Measurements from ENCODE around the gene TCF7L1. TPM values are rescaled to one million over a fixed set of nuclear protein-coding genes. Genes with fewer than 3 reads are reported as not detected.

Gene TCF7L1
- total RNA-seq, 4 donors from 2014 or later, result 0.75 to 2.9 (median 1.1) TPM

- Histone ChIP-seq H3K27me3 (no peaks in the 10 kb centered on the region), H3K4me1 (peaks cover 0 to 26% (median 9%) of the 10 kb centered on the region in 4 donors), H3K36me3 (no peaks in the 10 kb centered on the region), H3K27ac (no peak overlapping the region), H3K4me3 (no peak overlapping the region), H3K9me3 (no peaks in the 10 kb centered on the region)
- in situ Hi-C loops (cut with MboI; ENCODE audit: low pct_ligation_motif_present in 1 of 4, low pct_unique_long_range_greater_than_20kb in 1 of 4, low sequenced_read_pairs in 3 of 4), result no loop called here
- TF ChIP-seq POLR2A (IDR thresholded peaks at IDR 0.05), result no peak
- TF ChIP-seq, protein P1, sequence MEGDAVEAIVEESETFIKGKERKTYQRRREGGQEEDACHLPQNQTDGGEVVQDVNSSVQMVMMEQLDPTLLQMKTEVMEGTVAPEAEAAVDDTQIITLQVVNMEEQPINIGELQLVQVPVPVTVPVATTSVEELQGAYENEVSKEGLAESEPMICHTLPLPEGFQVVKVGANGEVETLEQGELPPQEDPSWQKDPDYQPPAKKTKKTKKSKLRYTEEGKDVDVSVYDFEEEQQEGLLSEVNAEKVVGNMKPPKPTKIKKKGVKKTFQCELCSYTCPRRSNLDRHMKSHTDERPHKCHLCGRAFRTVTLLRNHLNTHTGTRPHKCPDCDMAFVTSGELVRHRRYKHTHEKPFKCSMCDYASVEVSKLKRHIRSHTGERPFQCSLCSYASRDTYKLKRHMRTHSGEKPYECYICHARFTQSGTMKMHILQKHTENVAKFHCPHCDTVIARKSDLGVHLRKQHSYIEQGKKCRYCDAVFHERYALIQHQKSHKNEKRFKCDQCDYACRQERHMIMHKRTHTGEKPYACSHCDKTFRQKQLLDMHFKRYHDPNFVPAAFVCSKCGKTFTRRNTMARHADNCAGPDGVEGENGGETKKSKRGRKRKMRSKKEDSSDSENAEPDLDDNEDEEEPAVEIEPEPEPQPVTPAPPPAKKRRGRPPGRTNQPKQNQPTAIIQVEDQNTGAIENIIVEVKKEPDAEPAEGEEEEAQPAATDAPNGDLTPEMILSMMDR (IDR thresholded peaks at IDR 0.05), result no peak
- no peak for TF ChIP-seq POLR2AphosphoS5 (IDR thresholded peaks at IDR 0.05)
- no peak for DNase-seq
- 78 to 100% methylated on average over 3 to 14 of the region's 14 CpGs for WGBS, 2 donors (ENCODE audit: low coverage in 1 of 2)
- intact Hi-C loops (cut with DNase I; ENCODE audit: low total_unique reads), result no loop called here
These were observed 25.5 kb downstream of the TCF7L1 start for GRCh38 chr2:85158559-85159273.

DNA sequence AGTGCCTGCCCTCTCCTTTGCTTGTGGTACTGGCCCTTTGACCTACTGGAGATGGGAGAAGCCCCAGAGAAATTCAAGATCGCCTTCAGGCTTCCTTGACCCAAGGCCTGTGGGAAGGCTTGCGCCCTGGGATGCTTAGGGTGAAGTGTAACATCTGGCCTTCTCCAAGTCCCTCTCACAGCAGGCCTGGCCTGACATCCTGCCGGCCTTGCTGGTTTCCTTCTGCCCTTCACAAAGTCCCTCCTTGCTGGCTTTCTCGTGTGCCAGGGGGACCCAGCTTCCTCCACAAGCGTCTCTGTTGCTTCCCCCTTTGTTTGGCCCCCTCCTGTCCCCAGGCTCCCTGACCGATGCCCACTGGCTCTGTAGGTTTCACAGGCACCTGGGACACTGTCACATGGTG, 26.4 kb downstream of the TCF7L1 start:
- DNase-seq, result no peak
- Histone ChIP-seq H3K4me1 (peaks cover 0 to 26% (median 9%) of the 10 kb centered on the region in 4 donors), H3K27ac (no peak overlapping the region)

DNA sequence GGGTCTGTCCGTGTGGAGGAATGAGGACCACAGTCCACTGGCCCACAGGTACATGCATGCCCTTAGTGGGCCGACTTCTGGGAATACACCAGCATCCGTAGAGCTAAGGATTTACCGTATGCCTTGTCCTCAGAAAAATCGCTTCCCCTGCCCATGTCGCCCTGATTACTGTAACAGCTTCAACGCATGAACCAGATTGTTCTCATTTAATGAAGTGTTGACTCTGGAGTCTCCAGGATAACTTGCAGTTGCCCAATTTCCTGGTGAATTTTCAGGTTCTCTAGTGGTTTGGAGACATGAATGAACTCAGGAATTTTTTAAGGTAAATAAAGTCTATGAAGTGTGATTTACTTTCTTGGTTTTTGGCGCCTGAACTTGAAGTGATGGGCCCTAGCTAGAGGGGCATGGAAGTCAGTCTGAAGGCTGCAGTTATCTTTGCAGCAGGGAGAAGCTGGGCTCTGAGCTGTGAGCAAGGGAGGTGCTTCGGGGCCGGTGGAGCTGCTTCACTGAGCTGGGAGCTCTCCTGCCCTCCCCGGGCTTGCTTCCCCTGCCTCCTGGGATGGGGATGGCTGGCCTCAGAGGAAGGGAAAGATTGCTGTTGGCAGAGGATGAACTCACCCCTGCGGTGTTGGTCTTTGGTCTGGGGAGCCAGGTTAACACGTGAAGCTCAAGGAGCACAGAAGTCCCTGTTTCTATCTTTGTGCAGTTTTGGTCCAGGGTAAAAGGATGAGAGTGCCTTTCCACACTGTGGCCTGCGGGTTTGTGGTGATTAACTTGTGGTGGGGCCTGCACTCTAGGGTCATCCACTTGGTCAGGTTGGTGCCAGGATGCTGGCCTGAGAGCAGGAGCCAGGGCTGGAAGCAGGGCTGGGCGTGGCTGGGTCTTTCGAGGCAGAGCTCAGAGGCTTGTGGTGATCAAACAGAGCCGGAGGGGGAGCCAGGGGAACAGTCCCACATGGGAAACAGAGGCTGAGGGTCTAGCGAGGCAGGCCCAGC, 28.1 kb downstream of the TCF7L1 start:
- Histone ChIP-seq H3K4me3 (no peak overlapping the region), H3K27me3 (no peaks in the 10 kb centered on the region), H3K9me3 (no peaks in the 10 kb centered on the region), H3K4me1 (peaks cover 0 to 19% (median 6%) of the 10 kb centered on the region in 4 donors), H3K27ac (no peak overlapping the region), H3K36me3 (no peaks in the 10 kb centered on the region)
- DNase-seq, result no peak
- in situ Hi-C loops (cut with MboI; ENCODE audit: low pct_ligation_motif_present in 1 of 4, low pct_unique_long_range_greater_than_20kb in 1 of 4, low sequenced_read_pairs in 3 of 4) (no loop called here), intact Hi-C loops (cut with DNase I; ENCODE audit: low total_unique reads) (no loop called here)
- no peak for TF ChIP-seq POLR2A (IDR thresholded peaks at IDR 0.05)
- TF ChIP-seq POLR2AphosphoS5 (IDR thresholded peaks at IDR 0.05), result no peak
- no peak for TF ChIP-seq EP300 (IDR thresholded peaks at IDR 0.05; ENCODE audit: low read depth)
- TF ChIP-seq, protein P1 (IDR thresholded peaks at IDR 0.05), result no peak
- 67 to 82% methylated on average over 2 to 18 of the region's 18 CpGs for WGBS, 2 donors (ENCODE audit: low coverage in 1 of 2)

More for the DNA sequence above, 26.4 kb downstream of the TCF7L1 start:
- H3K4me3 ChIP-seq, result no peak overlapping the region
- in situ Hi-C loops (cut with MboI; ENCODE audit: low pct_ligation_motif_present in 1 of 4, low pct_unique_long_range_greater_than_20kb in 1 of 4, low sequenced_read_pairs in 3 of 4), result no loop called here
- H3K9me3 ChIP-seq, result no peaks in the 10 kb centered on the region
- TF ChIP-seq POLR2AphosphoS5 (IDR thresholded peaks at IDR 0.05) (no peak), EP300 (IDR thresholded peaks at IDR 0.05; ENCODE audit: low read depth) (no peak), POLR2A (IDR thresholded peaks at IDR 0.05) (no peak)
- TF ChIP-seq, protein P1 (IDR thresholded peaks at IDR 0.05), result no peak
- no peaks in the 10 kb centered on the region for H3K27me3 ChIP-seq
- WGBS, 2 donors (ENCODE audit: low coverage in 1 of 2), result 80% methylated on average over 2 to 6 of the region's 6 CpGs
- intact Hi-C loops (cut with DNase I; ENCODE audit: low total_unique reads), result no loop called here
- no peaks in the 10 kb centered on the region for H3K36me3 ChIP-seq

GRCh38 chr2:85162746-85163301, 29.6 kb downstream of the TCF7L1 start:
- no peaks in the 10 kb centered on the region for H3K27me3 ChIP-seq
- WGBS, 2 donors (ENCODE audit: low coverage in 1 of 2), result 62 to 65% methylated on average over 4 to 8 of the region's 8 CpGs
- H3K4me3 ChIP-seq, result no peak overlapping the region
- in situ Hi-C loops (cut with MboI; ENCODE audit: low pct_ligation_motif_present in 1 of 4, low pct_unique_long_range_greater_than_20kb in 1 of 4, low sequenced_read_pairs in 3 of 4), result no loop called here
- TF ChIP-seq EP300 (IDR thresholded peaks at IDR 0.05; ENCODE audit: low read depth) (no peak), POLR2A (IDR thresholded peaks at IDR 0.05) (no peak), POLR2AphosphoS5 (IDR thresholded peaks at IDR 0.05) (no peak)
- TF ChIP-seq, protein P1 (IDR thresholded peaks at IDR 0.05), result no peak
- H3K27ac ChIP-seq, result no peak overlapping the region
- no peak for DNase-seq
- H3K4me1 ChIP-seq, result peaks cover 0 to 19% (median 4%) of the 10 kb centered on the region in 4 donors
- H3K9me3 ChIP-seq, result no peaks in the 10 kb centered on the region
- intact Hi-C loops (cut with DNase I; ENCODE audit: low total_unique reads), result no loop called here
- no peaks in the 10 kb centered on the region for H3K36me3 ChIP-seq
